HL-60 (cell line): ENCODE data around the gene PDIA4.

Experiments used
- DNase-seq, 2 experiments: peaks; one replicate each; pipeline ENCODE4 v3.0.0-alpha.2; 2010 to 2020; ENCODE audit warnings: low read depth in 1 of 2, low spot score in 1 of 2
- H3K27ac ChIP-seq: fragments of 250-450 bp; sonication (Bioruptor Pico); replicated peaks from 2 replicates; pipeline ENCODE4 v1.5.1; 2020; ENCODE audit warnings: mild to moderate bottlenecking, moderate library complexity
- H3K27me3 ChIP-seq: fragments of 250-450 bp; sonication (Bioruptor Pico); 2 replicates; pipeline ENCODE4 v1.5.1; 2021; ENCODE audit warnings: mild to moderate bottlenecking, moderate library complexity; ENCODE audit not compliant: insufficient read depth, poor library complexity, severe bottlenecking
- H3K4me3 ChIP-seq: replicated peaks from 2 replicates; pipeline ENCODE4 v1.5.1; 2011; ENCODE audit warnings: mild to moderate bottlenecking, control low read depth, low read length; ENCODE audit not compliant: insufficient read depth
- CTCF ChIP-seq: IDR thresholded peaks from one replicate; pipeline ENCODE4 v1.5.1; 2011; ENCODE audit warnings: low read length, control low read depth, inconsistent platforms; ENCODE audit not compliant: insufficient read depth
- GABPA ChIP-seq: IDR thresholded peaks from 2 replicates; pipeline ENCODE4 v1.6.1; 2012; ENCODE audit warnings: low read depth
- POLR2AphosphoS5 ChIP-seq: IDR thresholded peaks from 2 replicates; pipeline ENCODE4 v1.6.1; 2012; ENCODE audit warnings: low read depth
- REST ChIP-seq: IDR thresholded peaks from 2 replicates; pipeline ENCODE4 v1.6.1; 2012; ENCODE audit warnings: low read depth; ENCODE audit not compliant: insufficient replicate concordance
- SPI1 ChIP-seq: IDR thresholded peaks from 2 replicates; pipeline ENCODE4 v1.6.1; 2012; ENCODE audit warnings: low read depth, mild to moderate bottlenecking, borderline replicate concordance

PDIA4 gene

GRCh38 chr7:149027055-149027454, 1.2 kb downstream of the PDIA4 start:
- no peak for DNase-seq
- no peaks in the 10 kb centered on the region for H3K27me3 ChIP-seq
- H3K4me3 ChIP-seq: peak overlapping the region; percentile 89
- TF ChIP-seq REST: no peak
- TF ChIP-seq POLR2AphosphoS5: no peak
- TF ChIP-seq GABPA: no peak
- TF ChIP-seq SPI1: no peak
- TF ChIP-seq CTCF: no peak
- peak overlapping the region; percentile 65; the same call in 1 of the 2 replicates for H3K27ac ChIP-seq

GRCh38 chr7:149023662-149024061, 4.6 kb downstream of the PDIA4 start:
- TF ChIP-seq REST: no peak
- no peak for TF ChIP-seq SPI1
- no peak for TF ChIP-seq GABPA
- TF ChIP-seq POLR2AphosphoS5: no peak
- no peak for TF ChIP-seq CTCF

GRCh38 chr7:149022756-149023360, 5.4 kb downstream of the PDIA4 start:
- H3K27ac ChIP-seq: no peak overlapping the region
- DNase-seq: no peak
- no peaks in the 10 kb centered on the region for H3K27me3 ChIP-seq
- no peak for TF ChIP-seq POLR2AphosphoS5
- TF ChIP-seq CTCF: no peak
- TF ChIP-seq SPI1: no peak
- no peak for TF ChIP-seq REST
- no peak for TF ChIP-seq GABPA
- no peak overlapping the region for H3K4me3 ChIP-seq

More at GRCh38 chr7:149023662-149024061, 4.6 kb downstream of the PDIA4 start:
- no peak overlapping the region for H3K27ac ChIP-seq
- H3K4me3 ChIP-seq: no peak overlapping the region
- DNase-seq: no peak
- no peaks in the 10 kb centered on the region for H3K27me3 ChIP-seq
